ENCODE data around the gene DLG5.

DLG5 gene

GRCh38 chr10:77873536-77874380, 52.8 kb downstream of the DLG5 start:
- Histone ChIP-seq H2AFZ (ENCODE audit: insufficient read depth, low read length, poor library complexity) (no peak overlapping the region), H3K14ac (ENCODE audit: low read length) (peak overlapping the region; percentile 2), H3K27me3 (ENCODE audit: insufficient read depth, low read length) (no peaks in the 10 kb centered on the region), H3K4me3 (ENCODE audit: low read depth, low read length) (no peak overlapping the region), H2AK5ac (ENCODE audit: low read length) (peak overlapping the region; percentile 36), H3K9ac (ENCODE audit: low read length) (no peak overlapping the region), H3K4ac (ENCODE audit: low read depth, low read length) (no peak overlapping the region), H4K8ac (ENCODE audit: low read depth, low read length) (peak overlapping the region; percentile 31), H3K4me1 (ENCODE audit: control insufficient read depth in 1 of 2, insufficient read depth in 2 of 2, low read length in 2 of 2) (peaks cover 30 to 33% of the 10 kb centered on the region in 2 experiments), H2BK5ac (ENCODE audit: low read depth, low read length, poor library complexity) (no peak overlapping the region), H3K36me3 (ENCODE audit: control insufficient read depth in 1 of 2, insufficient read depth in 2 of 2, low read length in 2 of 2) (peaks cover 4 to 9% of the 10 kb centered on the region in 2 experiments), H3K23ac (ENCODE audit: low read length) (no peak overlapping the region), H3K27ac (ENCODE audit: low read depth, low read length) (no peak overlapping the region), H2BK12ac (ENCODE audit: low read length) (peak overlapping the region; percentile 11), H3K79me1 (ENCODE audit: low read length) (peaks cover 14% of the 10 kb centered on the region), H3K18ac (ENCODE audit: low read length) (peak overlapping the region; percentile 68), H4K12ac (ENCODE audit: low read depth, low read length) (no peak overlapping the region), H3K79me2 (ENCODE audit: control insufficient read depth, insufficient read depth, low read length, poor library complexity) (peaks cover 3% of the 10 kb centered on the region), H3K4me2 (ENCODE audit: low read length) (no peak overlapping the region), H3K9me3 (ENCODE audit: insufficient read depth, low read depth, low read length) (no peaks in the 10 kb centered on the region), H4K91ac (ENCODE audit: low read depth, low read length) (peak overlapping the region; percentile 4), H2BK120ac (ENCODE audit: insufficient read depth, low read length, poor library complexity) (no peak overlapping the region)
- WGBS (ENCODE audit: extremely low coverage, insufficient coverage, insufficient read length) = no CpG with 5 or more reads among the region's 15 CpGs
- DNase-seq = no peak

GRCh38 chr10:77872947-77873535, 53.5 kb downstream of the DLG5 start:
- no peak overlapping the region for H2BK12ac ChIP-seq (ENCODE audit: low read length)
- no peak overlapping the region for H4K12ac ChIP-seq (ENCODE audit: low read depth, low read length)
- no peak overlapping the region for H3K4me3 ChIP-seq (ENCODE audit: low read depth, low read length)
- H2AK5ac ChIP-seq (ENCODE audit: low read length) = no peak overlapping the region
- peaks cover 16% of the 10 kb centered on the region for H3K79me1 ChIP-seq (ENCODE audit: low read length)
- H3K4ac ChIP-seq (ENCODE audit: low read depth, low read length) = peak overlapping the region; percentile 4
- WGBS (ENCODE audit: extremely low coverage, insufficient coverage, insufficient read length) = no CpG with 5 or more reads among the region's 7 CpGs
- no peaks in the 10 kb centered on the region for H3K9me3 ChIP-seq (ENCODE audit: insufficient read depth, low read depth, low read length)
- H4K91ac ChIP-seq (ENCODE audit: low read depth, low read length) = no peak overlapping the region
- DNase-seq = no peak
- H4K8ac ChIP-seq (ENCODE audit: low read depth, low read length) = no peak overlapping the region
- H3K27ac ChIP-seq (ENCODE audit: low read depth, low read length) = no peak overlapping the region
- H3K27me3 ChIP-seq (ENCODE audit: insufficient read depth, low read length) = no peaks in the 10 kb centered on the region
- H3K4me2 ChIP-seq (ENCODE audit: low read length) = no peak overlapping the region
- H3K4me1 ChIP-seq (ENCODE audit: control insufficient read depth in 1 of 2, insufficient read depth in 2 of 2, low read length in 2 of 2) = peaks cover 29 to 33% of the 10 kb centered on the region in 2 experiments
- H2BK5ac ChIP-seq (ENCODE audit: low read depth, low read length, poor library complexity) = no peak overlapping the region
- H2AFZ ChIP-seq (ENCODE audit: insufficient read depth, low read length, poor library complexity) = no peak overlapping the region
- H3K36me3 ChIP-seq (ENCODE audit: control insufficient read depth in 1 of 2, insufficient read depth in 2 of 2, low read length in 2 of 2) = peaks cover 4 to 9% of the 10 kb centered on the region in 2 experiments
- H2BK120ac ChIP-seq (ENCODE audit: insufficient read depth, low read length, poor library complexity) = no peak overlapping the region
- H3K9ac ChIP-seq (ENCODE audit: low read length) = no peak overlapping the region
- no peak overlapping the region for H3K18ac ChIP-seq (ENCODE audit: low read length)
- no peak overlapping the region for H3K14ac ChIP-seq (ENCODE audit: low read length)
- H3K23ac ChIP-seq (ENCODE audit: low read length) = no peak overlapping the region
- H3K79me2 ChIP-seq (ENCODE audit: control insufficient read depth, insufficient read depth, low read length, poor library complexity) = peaks cover 2% of the 10 kb centered on the region

GRCh38 chr10:77872151-77872946, 54.2 kb downstream of the DLG5 start:
- Histone ChIP-seq H4K8ac (ENCODE audit: low read depth, low read length) (no peak overlapping the region), H3K27ac (ENCODE audit: low read depth, low read length) (no peak overlapping the region), H3K4me3 (ENCODE audit: low read depth, low read length) (no peak overlapping the region), H3K36me3 (ENCODE audit: control insufficient read depth in 1 of 2, insufficient read depth in 2 of 2, low read length in 2 of 2) (peaks cover 4 to 9% of the 10 kb centered on the region in 2 experiments), H3K9me3 (ENCODE audit: insufficient read depth, low read depth, low read length) (no peaks in the 10 kb centered on the region), H3K27me3 (ENCODE audit: insufficient read depth, low read length) (no peaks in the 10 kb centered on the region), H3K23ac (ENCODE audit: low read length) (no peak overlapping the region), H2BK120ac (ENCODE audit: insufficient read depth, low read length, poor library complexity) (no peak overlapping the region), H3K79me1 (ENCODE audit: low read length) (peaks cover 19% of the 10 kb centered on the region), H3K4me2 (ENCODE audit: low read length) (no peak overlapping the region), H4K91ac (ENCODE audit: low read depth, low read length) (no peak overlapping the region), H2BK5ac (ENCODE audit: low read depth, low read length, poor library complexity) (no peak overlapping the region), H2AK5ac (ENCODE audit: low read length) (no peak overlapping the region), H3K9ac (ENCODE audit: low read length) (no peak overlapping the region), H3K14ac (ENCODE audit: low read length) (no peak overlapping the region), H3K4me1 (ENCODE audit: control insufficient read depth in 1 of 2, insufficient read depth in 2 of 2, low read length in 2 of 2) (peaks cover 32 to 36% of the 10 kb centered on the region in 2 experiments), H2BK12ac (ENCODE audit: low read length) (no peak overlapping the region), H3K79me2 (ENCODE audit: control insufficient read depth, insufficient read depth, low read length, poor library complexity) (peaks cover 2% of the 10 kb centered on the region), H4K12ac (ENCODE audit: low read depth, low read length) (no peak overlapping the region), H3K18ac (ENCODE audit: low read length) (peak overlapping the region; percentile 10), H2AFZ (ENCODE audit: insufficient read depth, low read length, poor library complexity) (no peak overlapping the region), H3K4ac (ENCODE audit: low read depth, low read length) (peak overlapping the region; percentile 4)
- no peak for DNase-seq
- WGBS (ENCODE audit: extremely low coverage, insufficient coverage, insufficient read length) = no CpG with 5 or more reads among the region's 18 CpGs

- Histone ChIP-seq H3K4ac (ENCODE audit: low read depth, low read length) (no peak overlapping the region), H2BK120ac (ENCODE audit: insufficient read depth, low read length, poor library complexity) (no peak overlapping the region), H4K8ac (ENCODE audit: low read depth, low read length) (no peak overlapping the region), H2BK5ac (ENCODE audit: low read depth, low read length, poor library complexity) (no peak overlapping the region), H3K4me1 (ENCODE audit: control insufficient read depth in 1 of 2, insufficient read depth in 2 of 2, low read length in 2 of 2) (peaks cover 44 to 55% of the 10 kb centered on the region in 2 experiments), H2BK12ac (ENCODE audit: low read length) (no peak overlapping the region), H2AFZ (ENCODE audit: insufficient read depth, low read length, poor library complexity) (no peak overlapping the region), H3K9me3 (ENCODE audit: insufficient read depth, low read depth, low read length) (peaks cover 2% of the 10 kb centered on the region), H3K4me3 (ENCODE audit: low read depth, low read length) (no peak overlapping the region), H2AK5ac (ENCODE audit: low read length) (no peak overlapping the region), H3K23ac (ENCODE audit: low read length) (no peak overlapping the region), H4K12ac (ENCODE audit: low read depth, low read length) (no peak overlapping the region), H3K36me3 (ENCODE audit: control insufficient read depth in 1 of 2, insufficient read depth in 2 of 2, low read length in 2 of 2) (peaks cover 10 to 11% of the 10 kb centered on the region in 2 experiments), H3K79me1 (ENCODE audit: low read length) (peaks cover 34% of the 10 kb centered on the region), H3K9ac (ENCODE audit: low read length) (no peak overlapping the region), H3K27ac (ENCODE audit: low read depth, low read length) (no peak overlapping the region), H3K14ac (ENCODE audit: low read length) (no peak overlapping the region), H3K27me3 (ENCODE audit: insufficient read depth, low read length) (no peaks in the 10 kb centered on the region), H3K18ac (ENCODE audit: low read length) (no peak overlapping the region), H3K79me2 (ENCODE audit: control insufficient read depth, insufficient read depth, low read length, poor library complexity) (peaks cover 2% of the 10 kb centered on the region), H3K4me2 (ENCODE audit: low read length) (no peak overlapping the region), H4K91ac (ENCODE audit: low read depth, low read length) (no peak overlapping the region)
- WGBS (ENCODE audit: extremely low coverage, insufficient coverage, insufficient read length) = no CpG with 5 or more reads among the region's 4 CpGs
- DNase-seq = no peak
Observed at GRCh38 chr10:77869626-77870420, 56.7 kb downstream of the DLG5 start.
